ENCODE data around the gene TSPAN4.

DNA sequence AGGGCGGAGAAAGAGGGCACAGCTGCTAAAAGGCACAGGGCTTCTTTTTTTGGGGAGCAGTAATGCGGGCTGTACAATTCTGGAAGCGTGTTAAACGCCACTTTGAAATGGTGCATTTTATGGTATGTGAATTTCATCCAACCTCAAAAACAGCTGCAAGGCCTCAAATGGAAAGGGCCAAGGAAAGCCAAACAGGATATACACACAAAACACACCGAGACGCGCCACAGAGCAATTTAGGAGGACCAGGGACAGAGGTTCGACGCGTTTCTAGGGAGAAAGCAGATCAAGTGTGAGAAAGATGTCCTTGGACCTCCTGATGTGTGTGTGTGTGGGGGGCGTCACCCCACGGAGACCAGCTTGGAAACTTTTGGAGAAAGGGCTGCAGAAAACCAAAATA lies 31.1 kb downstream of the TSPAN4 start:
- TF ChIP-seq, protein P1, sequence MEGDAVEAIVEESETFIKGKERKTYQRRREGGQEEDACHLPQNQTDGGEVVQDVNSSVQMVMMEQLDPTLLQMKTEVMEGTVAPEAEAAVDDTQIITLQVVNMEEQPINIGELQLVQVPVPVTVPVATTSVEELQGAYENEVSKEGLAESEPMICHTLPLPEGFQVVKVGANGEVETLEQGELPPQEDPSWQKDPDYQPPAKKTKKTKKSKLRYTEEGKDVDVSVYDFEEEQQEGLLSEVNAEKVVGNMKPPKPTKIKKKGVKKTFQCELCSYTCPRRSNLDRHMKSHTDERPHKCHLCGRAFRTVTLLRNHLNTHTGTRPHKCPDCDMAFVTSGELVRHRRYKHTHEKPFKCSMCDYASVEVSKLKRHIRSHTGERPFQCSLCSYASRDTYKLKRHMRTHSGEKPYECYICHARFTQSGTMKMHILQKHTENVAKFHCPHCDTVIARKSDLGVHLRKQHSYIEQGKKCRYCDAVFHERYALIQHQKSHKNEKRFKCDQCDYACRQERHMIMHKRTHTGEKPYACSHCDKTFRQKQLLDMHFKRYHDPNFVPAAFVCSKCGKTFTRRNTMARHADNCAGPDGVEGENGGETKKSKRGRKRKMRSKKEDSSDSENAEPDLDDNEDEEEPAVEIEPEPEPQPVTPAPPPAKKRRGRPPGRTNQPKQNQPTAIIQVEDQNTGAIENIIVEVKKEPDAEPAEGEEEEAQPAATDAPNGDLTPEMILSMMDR (conservative IDR thresholded peaks at IDR 0.05) = no peak
- no peak for TF ChIP-seq EZH2 (IDR thresholded peaks at IDR 0.05; ENCODE audit: low read depth)

Measured in PC-9 (cell line).